A549 (cell line): Measurements from ENCODE around the gene EP400. TPM values are rescaled to one million over a fixed set of nuclear protein-coding genes. Genes with fewer than 3 reads are reported as not detected.

Experiments used
- ATAC-seq, 2 experiments: fragments of 200-7000 bp in 1 of 2; fragments of >200 bp in 1 of 2; cut with Nextera tagmentation in 1 of 2; cut with Tn5 transposase in 1 of 2; 3 replicates each; pipeline versions ENCODE4 v1.8.0 to v1.9.1; 2018 to 2020; ENCODE audit warnings: mild to moderate bottlenecking in 1 of 2, moderate library complexity in 1 of 2
- CTCF ChIA-PET: fragments of 300-600 bp; sonication (Branson Sonifier 250); formaldehyde crosslinking; extraction: SDS; loops from one replicate; lab custom pipeline; 2021; ENCODE audit warnings: antibody characterized with exemption, inconsistent platforms; lab: Yijun Ruan, JAX
- POLR2A ChIA-PET: fragments of 350-600 bp; formaldehyde crosslinking; extraction: SDS; loops from one replicate; lab custom pipeline; 2021; ENCODE audit warnings: antibody characterized with exemption, inconsistent platforms; lab: Yijun Ruan, JAX
- DNase-seq, 2 experiments: peaks; one replicate each; pipeline versions ENCODE4 v3.0.0 to v3.0.0-alpha.2; 2011 to 2016; ENCODE audit warnings: low read depth in 1 of 2, low spot score in 1 of 2
- FAIRE-seq: peaks from 2 replicates; lab custom pipeline; 2011; peaks lifted over from hg19 to GRCh38; lab: Jason Lieb, UNC
- H3K27ac ChIP-seq, 2 experiments: fragments of >200 bp; sonication (Bioruptor Twin); formaldehyde crosslinking; 3 replicates each; pipeline ENCODE4 v1.5.1; 2016 to 2017
- H3K4me1 ChIP-seq: fragments of >200 bp; sonication (Bioruptor Twin); formaldehyde crosslinking; 3 replicates; pipeline ENCODE4 v1.6.1; 2016
- H3K4me2 ChIP-seq: fragments of >200 bp; sonication (Bioruptor Twin); formaldehyde crosslinking; 3 replicates; pipeline ENCODE4 v1.6.1; 2016
- H3K4me3 ChIP-seq: fragments of >200 bp; sonication (Bioruptor Twin); formaldehyde crosslinking; 3 replicates; pipeline ENCODE4 v1.5.1; 2016
- H3K9me3 ChIP-seq: fragments of >200 bp; sonication (Bioruptor Twin); formaldehyde crosslinking; 3 replicates; pipeline ENCODE4 v1.6.1; 2016
- BHLHE40 ChIP-seq: IDR thresholded peaks from 2 replicates; pipeline ENCODE4 v1.6.1; 2012; ENCODE audit warnings: low read depth, low read length, inconsistent platforms
- CHD2 ChIP-seq: fragments of 150-350 bp; IDR thresholded peaks from 2 replicates; pipeline ENCODE4 v1.6.1; 2014; ENCODE audit warnings: low read length; ENCODE audit not compliant: partially characterized antibody
- EP300 ChIP-seq, 2 experiments: fragments of >200 bp; sonication (Bioruptor Twin); formaldehyde crosslinking; IDR thresholded peaks; 2 replicates in 1 of 2; 3 replicates in 1 of 2; pipeline ENCODE4 v1.6.1; 2016 to 2017
- FOSL2 ChIP-seq, 2 experiments: fragments of 450-650 bp in 1 of 2; fragments of >200 bp in 1 of 2; sonication (Bioruptor Twin) in 1 of 2; formaldehyde crosslinking; IDR thresholded peaks; 2 replicates each; pipeline versions ENCODE4 v1.5.0 to v1.6.1; 2016 to 2020; ENCODE audit warnings: mild to moderate bottlenecking in 1 of 2, moderate library complexity in 1 of 2
- HEYL ChIP-seq: fragments of 250-450 bp; sonication (Bioruptor Pico); IDR thresholded peaks from 2 replicates; pipeline ENCODE4 v1.8.0; 2021; ENCODE audit warnings: mild to moderate bottlenecking, moderate library complexity
- KDM1A ChIP-seq: fragments of 200-600 bp; sonication (generic); IDR thresholded peaks from 2 replicates; pipeline ENCODE4 v1.6.1; 2016; ENCODE audit warnings: low read depth, mild to moderate bottlenecking
- KDM5A ChIP-seq: fragments of 200-600 bp; sonication (generic); IDR thresholded peaks from 2 replicates; pipeline ENCODE4 v1.6.1; 2016; ENCODE audit warnings: antibody characterized with exemption, mild to moderate bottlenecking
- RCOR1 ChIP-seq: fragments of 150-350 bp; IDR thresholded peaks from 2 replicates; pipeline ENCODE4 v1.6.1; 2014; ENCODE audit warnings: antibody characterized with exemption, low read length, low read depth
- RFX5 ChIP-seq: fragments of 450-650 bp; IDR thresholded peaks from 2 replicates; pipeline ENCODE4 v1.7.1; 2014; ENCODE audit warnings: antibody characterized with exemption, mild to moderate bottlenecking, moderate library complexity
- SMC3 ChIP-seq: fragments of >200 bp; sonication (Bioruptor Twin); formaldehyde crosslinking; IDR thresholded peaks from 3 replicates; pipeline ENCODE4 v1.6.1; 2018; ENCODE audit warnings: inconsistent platforms
- ZC3H11A ChIP-seq: fragments of 450-650 bp; IDR thresholded peaks from 2 replicates; pipeline ENCODE4 v1.6.1; 2014; ENCODE audit warnings: antibody characterized with exemption, mild to moderate bottlenecking
- WGBS: methylation state at CpG from one replicate; pipeline ENCODE4 v1.1.6; 2017; ENCODE audit errors: missing lambda C conversion rate; 5-methylcytosine and 5-hydroxymethylcytosine counted together
- polyA plus RNA-seq, 4 experiments: library from polyadenylated mRNA; depleted of rRNA in 3 of 4; stranded (reverse); fragments of >200 nt; fragmentation: RNase III in 1 of 4; extraction: RNeasy Plus Mini Kit Qiagen cat#74134 plus additional on column Dnase treatment in 1 of 4; gene quantifications; 2 replicates in 3 of 4; 3 replicates in 1 of 4; pipeline ENCODE4 v1.2.3, GENCODE V29; 2011 to 2017
- TF ChIP-seq, protein P1 (sequence below): IDR thresholded peaks from 2 replicates; pipeline ENCODE4 v1.6.1; 2012; ENCODE audit warnings: low read depth, borderline replicate concordance
- TF ChIP-seq, protein P2 (sequence below): IDR thresholded peaks from 2 replicates; pipeline ENCODE4 v1.6.1; 2012
- TF ChIP-seq, protein P3 (sequence below): fragments of 200-600 bp; sonication (generic); IDR thresholded peaks from 2 replicates; pipeline ENCODE4 v1.6.1; 2016; ENCODE audit warnings: antibody characterized with exemption, mild to moderate bottlenecking, moderate library complexity
- TF ChIP-seq, protein P4 (sequence below): IDR thresholded peaks from 2 replicates; pipeline ENCODE4 v1.6.1; 2012

EP400 gene
- polyA plus RNA-seq, 2 of the 4 experiments (the other 2 are of a cell fraction) = 9.7 to 15.2 TPM

DNA sequence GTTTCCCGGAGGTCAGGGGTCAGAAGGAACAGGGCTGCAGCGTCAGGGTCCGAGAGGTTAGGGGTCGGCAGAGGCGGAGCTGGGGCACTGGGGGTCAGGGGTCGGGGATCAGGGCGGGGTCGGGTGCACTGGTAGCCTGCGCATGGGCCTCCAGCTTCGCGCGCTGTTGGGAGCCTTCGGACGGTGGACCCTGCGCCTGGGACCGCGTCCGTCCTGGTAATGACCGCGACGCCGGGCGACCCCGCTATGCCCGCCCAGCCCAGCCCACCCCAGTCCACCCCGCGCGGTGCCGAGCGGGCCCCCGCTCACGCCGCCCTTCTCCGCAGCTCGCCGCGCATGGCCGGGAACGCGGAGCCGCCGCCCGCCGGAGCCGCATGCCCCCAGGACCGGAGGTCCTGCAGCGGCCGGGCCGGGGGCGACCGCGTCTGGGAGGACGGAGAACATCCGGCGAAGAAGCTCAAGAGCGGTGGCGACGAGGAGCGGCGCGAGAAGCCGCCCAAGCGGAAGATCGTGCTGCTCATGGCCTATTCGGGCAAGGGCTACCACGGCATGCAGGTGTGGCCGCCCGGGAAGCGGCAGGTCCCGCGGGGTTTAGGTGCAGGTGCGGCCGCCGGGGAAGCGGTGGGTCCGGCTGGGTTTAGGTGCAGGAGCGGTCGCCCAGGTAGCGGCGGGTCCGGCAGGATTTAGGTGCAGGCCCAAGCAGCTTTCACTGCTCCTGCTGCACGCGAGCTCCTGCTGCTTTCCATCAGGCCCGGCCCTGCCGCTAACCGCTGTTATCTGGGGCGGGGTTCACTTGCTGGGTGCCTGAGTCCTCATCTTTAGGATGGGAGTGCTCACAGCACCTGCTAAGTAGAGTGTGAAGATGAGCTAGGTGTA lies 19.9 kb upstream of the EP400 start:
- Histone ChIP-seq H3K4me2 (peak overlapping the region; percentile 68), H3K27ac (peak overlapping the region; percentile 98 to 99), H3K9me3 (no peaks in the 10 kb centered on the region), H3K4me1 (peaks cover 29% of the 10 kb centered on the region), H3K4me3 (peak overlapping the region; percentile 78)
- DNase-seq = peak; percentile 41 to 50
- CTCF ChIA-PET = interaction anchor here (0.6 to 1.2 kb wide), 10 partner anchors 8 to 264 kb away, joined by 3 to 6 read pairs (median 3); partner anchors contain the start of gene EP400
- FAIRE-seq = no peak
- WGBS = 2% methylated on average over 39 of the region's 87 CpGs
- POLR2A ChIA-PET = interaction anchor here (0.8 to 1.6 kb wide), 6 partner anchors 12 to 76 kb away, joined by 3 to 7 read pairs (median 4); partner anchors contain the start of gene EP400
- peak; percentile 11 to 16; a peak in 5 of 6 replicates for ATAC-seq
- TF ChIP-seq HEYL (CRISPR knock-in tag) (no peak), SMC3 (no peak), RCOR1 (no peak)
- TF ChIP-seq, protein P1, sequence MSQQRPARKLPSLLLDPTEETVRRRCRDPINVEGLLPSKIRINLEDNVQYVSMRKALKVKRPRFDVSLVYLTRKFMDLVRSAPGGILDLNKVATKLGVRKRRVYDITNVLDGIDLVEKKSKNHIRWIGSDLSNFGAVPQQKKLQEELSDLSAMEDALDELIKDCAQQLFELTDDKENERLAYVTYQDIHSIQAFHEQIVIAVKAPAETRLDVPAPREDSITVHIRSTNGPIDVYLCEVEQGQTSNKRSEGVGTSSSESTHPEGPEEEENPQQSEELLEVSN = peak; percentile 17; the same call in 1 of the 2 replicates
- TF ChIP-seq, protein P2, sequence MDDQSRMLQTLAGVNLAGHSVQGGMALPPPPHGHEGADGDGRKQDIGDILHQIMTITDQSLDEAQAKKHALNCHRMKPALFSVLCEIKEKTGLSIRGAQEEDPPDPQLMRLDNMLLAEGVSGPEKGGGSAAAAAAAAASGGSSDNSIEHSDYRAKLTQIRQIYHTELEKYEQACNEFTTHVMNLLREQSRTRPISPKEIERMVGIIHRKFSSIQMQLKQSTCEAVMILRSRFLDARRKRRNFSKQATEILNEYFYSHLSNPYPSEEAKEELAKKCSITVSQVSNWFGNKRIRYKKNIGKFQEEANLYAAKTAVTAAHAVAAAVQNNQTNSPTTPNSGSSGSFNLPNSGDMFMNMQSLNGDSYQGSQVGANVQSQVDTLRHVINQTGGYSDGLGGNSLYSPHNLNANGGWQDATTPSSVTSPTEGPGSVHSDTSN = no peak
- TF ChIP-seq, protein P3, sequence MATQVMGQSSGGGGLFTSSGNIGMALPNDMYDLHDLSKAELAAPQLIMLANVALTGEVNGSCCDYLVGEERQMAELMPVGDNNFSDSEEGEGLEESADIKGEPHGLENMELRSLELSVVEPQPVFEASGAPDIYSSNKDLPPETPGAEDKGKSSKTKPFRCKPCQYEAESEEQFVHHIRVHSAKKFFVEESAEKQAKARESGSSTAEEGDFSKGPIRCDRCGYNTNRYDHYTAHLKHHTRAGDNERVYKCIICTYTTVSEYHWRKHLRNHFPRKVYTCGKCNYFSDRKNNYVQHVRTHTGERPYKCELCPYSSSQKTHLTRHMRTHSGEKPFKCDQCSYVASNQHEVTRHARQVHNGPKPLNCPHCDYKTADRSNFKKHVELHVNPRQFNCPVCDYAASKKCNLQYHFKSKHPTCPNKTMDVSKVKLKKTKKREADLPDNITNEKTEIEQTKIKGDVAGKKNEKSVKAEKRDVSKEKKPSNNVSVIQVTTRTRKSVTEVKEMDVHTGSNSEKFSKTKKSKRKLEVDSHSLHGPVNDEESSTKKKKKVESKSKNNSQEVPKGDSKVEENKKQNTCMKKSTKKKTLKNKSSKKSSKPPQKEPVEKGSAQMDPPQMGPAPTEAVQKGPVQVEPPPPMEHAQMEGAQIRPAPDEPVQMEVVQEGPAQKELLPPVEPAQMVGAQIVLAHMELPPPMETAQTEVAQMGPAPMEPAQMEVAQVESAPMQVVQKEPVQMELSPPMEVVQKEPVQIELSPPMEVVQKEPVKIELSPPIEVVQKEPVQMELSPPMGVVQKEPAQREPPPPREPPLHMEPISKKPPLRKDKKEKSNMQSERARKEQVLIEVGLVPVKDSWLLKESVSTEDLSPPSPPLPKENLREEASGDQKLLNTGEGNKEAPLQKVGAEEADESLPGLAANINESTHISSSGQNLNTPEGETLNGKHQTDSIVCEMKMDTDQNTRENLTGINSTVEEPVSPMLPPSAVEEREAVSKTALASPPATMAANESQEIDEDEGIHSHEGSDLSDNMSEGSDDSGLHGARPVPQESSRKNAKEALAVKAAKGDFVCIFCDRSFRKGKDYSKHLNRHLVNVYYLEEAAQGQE = no peak

DNA sequence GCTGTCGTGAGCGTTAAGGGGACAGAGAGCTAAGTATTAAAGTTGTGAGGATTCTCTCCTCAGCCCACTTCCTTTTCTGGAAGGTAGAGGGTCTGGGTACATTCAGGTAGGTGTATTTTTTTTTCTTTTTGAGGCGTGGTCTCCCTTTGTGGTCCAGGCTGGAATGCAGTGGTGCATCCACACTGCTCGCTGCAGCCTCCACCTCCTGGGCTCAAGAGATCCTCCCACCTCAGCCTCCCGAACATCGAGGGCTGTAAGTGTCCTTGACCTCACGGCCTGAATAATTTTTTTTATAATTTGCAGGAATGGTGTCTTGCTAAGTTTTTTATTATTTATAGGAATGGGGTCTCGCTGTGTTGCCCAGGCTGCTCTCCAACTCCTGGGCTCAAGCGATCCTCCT lies 19.2 kb upstream of the EP400 start:
- H3K27ac ChIP-seq = peak overlapping the region; percentile 98 to 99
- ChIA-PET CTCF (interaction anchor here (0.6 to 1.2 kb wide), 6 partner anchors 19 to 263 kb away, joined by 3 to 6 read pairs (median 3); partner anchors contain the start of gene EP400), POLR2A (interaction anchor here (0.8 to 1.6 kb wide), 5 partner anchors 16 to 77 kb away, joined by 3 to 7 read pairs (median 6); partner anchors contain the start of gene EP400)
- H3K9me3 ChIP-seq = no peaks in the 10 kb centered on the region
- H3K4me1 ChIP-seq = peaks cover 29% of the 10 kb centered on the region
- ATAC-seq (no peak), DNase-seq (no peak)
- 60% methylated on average over 9 of the region's 9 CpGs for WGBS
- peak overlapping the region; percentile 78 for H3K4me3 ChIP-seq
- TF ChIP-seq RFX5 (no peak), KDM1A (no peak), RCOR1 (no peak), BHLHE40 (no peak), CHD2 (no peak), HEYL (CRISPR knock-in tag) (no peak), FOSL2 (IDR thresholded peaks at IDR 0.05) (no peak), FOSL2 (CRISPR knock-in tag; IDR thresholded peaks at IDR 0.05) (no peak), ZC3H11A (no peak), EP300 (IDR thresholded peaks at IDR 0.05) (no peak), KDM5A (no peak)
- TF ChIP-seq, protein P1 = no peak
- TF ChIP-seq, protein P4, sequence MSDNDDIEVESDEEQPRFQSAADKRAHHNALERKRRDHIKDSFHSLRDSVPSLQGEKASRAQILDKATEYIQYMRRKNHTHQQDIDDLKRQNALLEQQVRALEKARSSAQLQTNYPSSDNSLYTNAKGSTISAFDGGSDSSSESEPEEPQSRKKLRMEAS = no peak
- TF ChIP-seq, all 56 proteins: peak for 0
- H3K4me2 ChIP-seq = peak overlapping the region; percentile 68
- FAIRE-seq = no peak
